Neutrophil (primary cell): ENCODE data around the gene ADGRG7.

Source experiments
- H3K27ac ChIP-seq: fragments of 200-600 bp; sonication (generic); 2 replicates; pipeline ENCODE4 v1.5.1; 2016; ENCODE audit warnings: mild to moderate bottlenecking, moderate library complexity
- H3K27me3 ChIP-seq: fragments of 200-600 bp; sonication (generic); 2 replicates; pipeline ENCODE4 v1.6.0; 2016; ENCODE audit warnings: mild to moderate bottlenecking
- H3K36me3 ChIP-seq: fragments of 200-600 bp; sonication (generic); 2 replicates; pipeline ENCODE4 v1.5.1; 2017
- H3K4me1 ChIP-seq, 2 experiments: fragments of 200-600 bp in 1 of 2; sonication (generic) in 1 of 2; 1 replicate in 1 of 2; 2 replicates in 1 of 2; pipeline versions ENCODE4 v1.5.1 to v1.6.1; 2013 to 2016; ENCODE audit warnings: low read depth in 1 of 2, low read length in 1 of 2, mild to moderate bottlenecking in 1 of 2, moderate library complexity in 1 of 2; ENCODE audit not compliant: control insufficient read depth in 1 of 2, insufficient read depth in 1 of 2
- H3K4me3 ChIP-seq, 2 experiments: fragments of 200-600 bp in 1 of 2; sonication (generic) in 1 of 2; 1 replicate in 1 of 2; 2 replicates in 1 of 2; pipeline ENCODE4 v1.5.1; 2013 to 2016; ENCODE audit warnings: low read depth in 1 of 2, low read length in 1 of 2, mild to moderate bottlenecking in 1 of 2, moderate library complexity in 1 of 2
- H3K9me3 ChIP-seq: fragments of 200-600 bp; sonication (generic); 2 replicates; pipeline ENCODE4 v1.5.1; 2016
- CTCF ChIP-seq: fragments of 200-600 bp; sonication (generic); IDR thresholded peaks from 2 replicates; pipeline ENCODE4 v1.5.1; 2016; ENCODE audit warnings: antibody characterized with exemption

The ADGRG7 gene

GRCh38 chr3:100726706-100727105 lies 117.3 kb downstream of the ADGRG7 start:
- Histone ChIP-seq H3K4me1 (no peaks in the 10 kb centered on the region), H3K36me3 (peaks cover 64% of the 10 kb centered on the region), H3K27ac (no peak overlapping the region), H3K9me3 (no peaks in the 10 kb centered on the region), H3K27me3 (no peaks in the 10 kb centered on the region), H3K4me3 (no peak overlapping the region)
- no peak for TF ChIP-seq CTCF

- Histone ChIP-seq H3K36me3 (peaks cover 75% of the 10 kb centered on the region), H3K27ac (no peak overlapping the region), H3K27me3 (no peaks in the 10 kb centered on the region), H3K9me3 (no peaks in the 10 kb centered on the region), H3K4me3 (no peak overlapping the region), H3K4me1 (no peaks in the 10 kb centered on the region)
- no peak for TF ChIP-seq CTCF
Measured at GRCh38 chr3:100730524-100730923, 121.1 kb downstream of the ADGRG7 start.

DNA sequence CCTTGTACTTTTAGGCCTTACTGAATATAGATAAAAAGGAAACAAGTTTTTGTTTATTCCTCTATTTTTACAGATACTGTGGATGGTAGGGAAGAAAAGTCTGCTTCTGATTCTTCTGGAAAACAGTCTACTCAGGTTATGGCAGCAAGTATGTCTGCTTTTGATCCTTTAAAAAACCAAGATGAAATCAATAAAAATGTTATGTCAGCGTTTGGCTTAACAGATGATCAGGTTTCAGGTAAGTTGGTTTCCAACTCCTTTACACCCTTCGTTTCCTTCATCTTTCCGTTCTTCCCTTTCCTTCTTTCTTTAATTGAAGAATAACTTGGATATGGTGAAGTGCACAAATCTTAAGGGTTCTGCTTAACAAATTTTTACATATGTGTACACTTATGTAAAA lies 123.0 kb downstream of the ADGRG7 start:
- no peaks in the 10 kb centered on the region for H3K4me1 ChIP-seq
- H3K36me3 ChIP-seq = peaks cover 73% of the 10 kb centered on the region
- no peak for TF ChIP-seq CTCF
- no peaks in the 10 kb centered on the region for H3K27me3 ChIP-seq
- no peak overlapping the region for H3K27ac ChIP-seq
- H3K4me3 ChIP-seq = no peak overlapping the region
- no peaks in the 10 kb centered on the region for H3K9me3 ChIP-seq

- no peak for TF ChIP-seq CTCF
- Histone ChIP-seq H3K27ac (no peak overlapping the region), H3K9me3 (no peaks in the 10 kb centered on the region), H3K27me3 (no peaks in the 10 kb centered on the region), H3K4me3 (no peak overlapping the region), H3K36me3 (peaks cover 84% of the 10 kb centered on the region), H3K4me1 (no peaks in the 10 kb centered on the region)
Measured at GRCh38 chr3:100737334-100737733, 127.9 kb downstream of the ADGRG7 start.

DNA sequence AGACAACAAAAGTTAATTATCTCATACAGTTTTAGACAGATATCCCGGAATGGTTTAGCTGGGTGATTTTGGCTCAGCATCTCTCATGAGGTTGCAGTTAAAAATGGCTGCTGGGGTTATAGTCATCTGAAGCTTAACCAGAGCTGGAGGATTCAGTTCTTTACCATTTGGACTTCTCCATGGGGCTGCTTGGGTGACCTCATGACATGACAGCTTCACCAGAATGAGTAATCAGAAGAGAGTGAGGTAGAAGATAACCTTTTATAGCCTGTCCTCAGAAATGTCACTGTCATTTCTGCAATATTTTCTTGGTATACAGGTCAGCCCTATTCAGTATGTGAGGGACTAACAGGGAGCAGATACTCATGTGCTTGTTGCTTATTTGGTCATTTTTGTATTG lies 130.8 kb downstream of the ADGRG7 start:
- Histone ChIP-seq H3K27me3 (no peaks in the 10 kb centered on the region), H3K27ac (no peak overlapping the region), H3K4me1 (no peaks in the 10 kb centered on the region), H3K9me3 (no peaks in the 10 kb centered on the region), H3K36me3 (peaks cover 85% of the 10 kb centered on the region), H3K4me3 (no peak overlapping the region)
- no peak for TF ChIP-seq CTCF

GRCh38 chr3:100743535-100743934 lies 134.1 kb downstream of the ADGRG7 start:
- no peak for TF ChIP-seq CTCF
- H3K4me3 ChIP-seq = no peak overlapping the region
- peaks cover 87% of the 10 kb centered on the region for H3K36me3 ChIP-seq
- H3K9me3 ChIP-seq = peaks cover 4% of the 10 kb centered on the region
- H3K27me3 ChIP-seq = no peaks in the 10 kb centered on the region
- no peaks in the 10 kb centered on the region for H3K4me1 ChIP-seq
- no peak overlapping the region for H3K27ac ChIP-seq
